NOMO-1 treated with DMSO at 0.1 percent for 48 hours (cell line): ENCODE data around the gene TBC1D32.
"Not testable (repeated sequence)": the region's sequence is repeated elsewhere in the genome, so short reads cannot be mapped to it uniquely, and the experiment has no call there.

Experiments used
- DNase-seq: peaks from one replicate; lab custom pipeline; 2025; ENCODE audit not compliant: unreplicated experiment; lab: John Stamatoyannopoulos, UW

The TBC1D32 gene

GRCh38 chr6:121134922-121135321 is 199.4 kb downstream of the TBC1D32 start:
- no peak for DNase-seq

GRCh38 chr6:121124600-121124999 is 209.7 kb downstream of the TBC1D32 start:
- DNase-seq = no peak

- DNase-seq = no peak
These were observed 221.9 kb downstream of the TBC1D32 start for GRCh38 chr6:121112356-121112755.

GRCh38 chr6:121110733-121111132 is 223.5 kb downstream of the TBC1D32 start:
- no peak for DNase-seq

- no peak for DNase-seq
These were observed 227.3 kb downstream of the TBC1D32 start for GRCh38 chr6:121106962-121107361.

GRCh38 chr6:121105461-121105860 is 228.8 kb downstream of the TBC1D32 start:
- no peak for DNase-seq

GRCh38 chr6:121093928-121094327 is 240.4 kb downstream of the TBC1D32 start:
- no peak for DNase-seq

- DNase-seq = no peak
These were observed 243.8 kb downstream of the TBC1D32 start for GRCh38 chr6:121090492-121090891.

GRCh38 chr6:121086876-121087275 is 247.4 kb downstream of the TBC1D32 start:
- DNase-seq = no peak

GRCh38 chr6:121076119-121076518 is 258.2 kb downstream of the TBC1D32 start:
- no peak for DNase-seq

GRCh38 chr6:121068749-121069148 is 265.5 kb downstream of the TBC1D32 start:
- DNase-seq = not testable (repeated sequence)

- no peak for DNase-seq
These were observed 266.9 kb downstream of the TBC1D32 start for GRCh38 chr6:121067381-121067780.

- DNase-seq = no peak
These were observed 269.9 kb downstream of the TBC1D32 start for GRCh38 chr6:121064345-121064744.

GRCh38 chr6:121055572-121056163 is 278.6 kb downstream of the TBC1D32 start:
- peak; percentile 18 for DNase-seq

- DNase-seq = not testable (repeated sequence)
These were observed 285.7 kb downstream of the TBC1D32 start for GRCh38 chr6:121048593-121048992.

- not testable (repeated sequence) for DNase-seq
These were observed 289.4 kb downstream of the TBC1D32 start for GRCh38 chr6:121044905-121045304.

GRCh38 chr6:121043706-121044105 is 290.6 kb downstream of the TBC1D32 start:
- DNase-seq = not testable (repeated sequence)

GRCh38 chr6:121043211-121043610 is 291.1 kb downstream of the TBC1D32 start:
- not testable (repeated sequence) for DNase-seq

GRCh38 chr6:121042766-121043165 is 291.5 kb downstream of the TBC1D32 start:
- DNase-seq = no peak

- DNase-seq = no peak
These were observed 293.4 kb downstream of the TBC1D32 start for GRCh38 chr6:121040831-121041230.

- DNase-seq = no peak
These were observed 301.2 kb downstream of the TBC1D32 start for GRCh38 chr6:121033091-121033490.

- DNase-seq = no peak
These were observed 301.8 kb downstream of the TBC1D32 start for GRCh38 chr6:121032268-121033006.
